ENCODE measurements around the gene RAB36.

GRCh38 chr22:23187211-23187610 is 41.9 kb downstream of the RAB36 start:
- TF ChIP-seq RAD21 (conservative IDR thresholded peaks at IDR 0.05 in 1 of 2, IDR thresholded peaks at IDR 0.05 in 1 of 2) = no peak
- TF ChIP-seq POLR2A (IDR thresholded peaks at IDR 0.05; ENCODE audit: low read length) = no peak
- TF ChIP-seq, protein P1, sequence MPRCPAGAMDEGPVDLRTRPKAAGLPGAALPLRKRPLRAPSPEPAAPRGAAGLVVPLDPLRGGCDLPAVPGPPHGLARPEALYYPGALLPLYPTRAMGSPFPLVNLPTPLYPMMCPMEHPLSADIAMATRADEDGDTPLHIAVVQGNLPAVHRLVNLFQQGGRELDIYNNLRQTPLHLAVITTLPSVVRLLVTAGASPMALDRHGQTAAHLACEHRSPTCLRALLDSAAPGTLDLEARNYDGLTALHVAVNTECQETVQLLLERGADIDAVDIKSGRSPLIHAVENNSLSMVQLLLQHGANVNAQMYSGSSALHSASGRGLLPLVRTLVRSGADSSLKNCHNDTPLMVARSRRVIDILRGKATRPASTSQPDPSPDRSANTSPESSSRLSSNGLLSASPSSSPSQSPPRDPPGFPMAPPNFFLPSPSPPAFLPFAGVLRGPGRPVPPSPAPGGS (IDR thresholded peaks at IDR 0.05) = no peak
